Heart left ventricle (tissue), 16 donors: ENCODE measurements around the gene MORC1. TPM values are rescaled to one million over a fixed set of nuclear protein-coding genes. Genes with fewer than 3 reads are reported as not detected.
"Not testable (repeated sequence)": the region's sequence is repeated elsewhere in the genome, so short reads cannot be mapped to it uniquely, and the experiment has no call there.

ENCODE experiments used
- ATAC-seq, 4 donors: fragments of 200-7000 bp; cut with Tn5 transposase; one replicate each; pipeline ENCODE4 v1.9.1; 2020 to 2022; ENCODE audit warnings: moderate library complexity in 4 of 4, mild to moderate bottlenecking in 3 of 4, moderate number of reproducible peaks in 1 of 4
- DNase-seq, 5 donors: peaks; one replicate each; pipeline ENCODE4 v3.0.0-alpha.2; 2020
- H3K27ac ChIP-seq, 12 donors: fragments of 200-600 bp; sonication (generic) in 4 of 12; one replicate each; pipeline versions ENCODE4 v1.5.0 to v1.8.0; 2016 to 2022; ENCODE audit warnings: mild to moderate bottlenecking in 2 of 12
- H3K27me3 ChIP-seq, 9 donors: fragments of 200-600 bp; sonication (generic) in 2 of 9; one replicate each; pipeline versions ENCODE4 v1.5.1 to v1.8.0; 2016 to 2022; ENCODE audit warnings: mild to moderate bottlenecking in 3 of 9
- H3K36me3 ChIP-seq, 9 donors: fragments of 200-600 bp; sonication (generic) in 2 of 9; one replicate each; pipeline versions ENCODE4 v1.5.0 to v1.8.0; 2018 to 2022; ENCODE audit warnings: mild to moderate bottlenecking in 2 of 9
- H3K4me1 ChIP-seq, 12 donors: fragments of 200-600 bp; sonication (generic) in 4 of 12; one replicate each; pipeline versions ENCODE4 v1.5.0 to v1.8.0; 2016 to 2022; ENCODE audit warnings: mild to moderate bottlenecking in 3 of 12
- H3K4me3 ChIP-seq, 12 donors: fragments of 200-600 bp; sonication (generic) in 4 of 12; one replicate each; pipeline versions ENCODE4 v1.5.0 to v1.8.0; 2017 to 2022; ENCODE audit warnings: mild to moderate bottlenecking in 9 of 12, moderate library complexity in 4 of 12
- H3K9me3 ChIP-seq, 12 donors: fragments of 200-600 bp; sonication (generic) in 4 of 12; one replicate each; pipeline versions ENCODE4 v1.5.0 to v1.8.0; 2016 to 2022; ENCODE audit warnings: mild to moderate bottlenecking in 1 of 12
- CTCF ChIP-seq, 12 donors: fragments of 200-600 bp; sonication (generic) in 4 of 12; IDR thresholded peaks; one replicate each; pipeline versions ENCODE4 v1.5.0 to v1.8.0; 2018 to 2022; ENCODE audit warnings: antibody characterized with exemption in 12 of 12, mild to moderate bottlenecking in 5 of 12
- POLR2A ChIP-seq, 2 donors: fragments of 450-650 bp; IDR thresholded peaks; one replicate each; pipeline ENCODE4 v1.6.1; 2017; ENCODE audit warnings: antibody characterized with exemption in 2 of 2, mild to moderate bottlenecking in 2 of 2, moderate library complexity in 2 of 2
- WGBS, 4 donors: extraction: QIAGEN DNeasy Blood & Tissue Kit in 2 of 4; methylation state at CpG; one replicate each; pipeline versions ENCODE4 v1.1.5 to v1.1.7; 2013 to 2018; 5-methylcytosine and 5-hydroxymethylcytosine counted together
- intact Hi-C, 10 donors: fragments of 100-400 bp; cut with DNase I; formaldehyde crosslinking; loops; one replicate each; pipeline versions ENCODE4 v1.11.1 to v1.14.2; 2022
- polyA plus RNA-seq, 2 donors: library from polyadenylated mRNA; stranded (reverse); fragments of 200-250 nt; gene quantifications; one replicate each; pipeline ENCODE4 v1.2.3, GENCODE V29; 2013
- total RNA-seq, 9 donors: library from RNA; depleted of rRNA in 2 of 9; stranded (reverse); fragments of >200 nt in 2 of 9; fragmentation: NEBNext Ultra II Directional in 3 of 9; extraction: Animal tissue kit (Norgen Biotek cat#: 25700) in 3 of 9; gene quantifications; one replicate each; pipeline versions ENCODE4 v1.1.0 to v1.2.4, GENCODE V29; 2016 to 2023
- donor health status: ischemic (EF 13 %, LVEDD 7.1; RV severe dilation, severe dysfunction).
- donor health status: healthy with polysubstance abuse.
- donor health status: DM: no; HTN: yes; CAD: no.
- donor health status: DM: no; HTN: no; CAD: no.
- donor health status: ischemic (EF 25% LVEDD 6.9; RV normal size, moderate dysfunction).
- donor health status: ischemic (EF 25% LVEDD 5.7; RV mildly dilated, moderate dysfunction).
- donor health status: healthy.
- donor health status: DM: yes; HTN: yes; CAD: no.
- donor health status: ischemic (EF 35%, LVEDD 5.7; RV mildly dilated, moderate dysfunction).
- donor health status: nonischemic (EF 11% LVEDD 7.7; RV severe dilation, severe dysfunction).
- donor health status: DM: yes; HTN: yes; CAD: no.
- donor health status: PGD.
- donor health status: ischemic (EF 29% LVEDD 5.4; RV normal size, mild dysfunction).
- donor health status: nonischemic (EF 23%, LVEDD 6.1; RV moderate dilation, normal function).

Gene MORC1
- total and polyA plus RNA-seq, 11 donors, result not detected

GRCh38 chr3:109143646-109144045, 25.7 kb upstream of the MORC1 start:
- DNase-seq (no peak), ATAC-seq (no peak)
- no peak for TF ChIP-seq CTCF (IDR thresholded peaks at IDR 0.05)
- no peak for TF ChIP-seq POLR2A (IDR thresholded peaks at IDR 0.05)
- 82 to 92% (median 84%) methylated on average over 1 of the region's 1 CpG for WGBS, 4 donors
- no peaks in the 10 kb centered on the region for H3K36me3 ChIP-seq
- H3K4me1 ChIP-seq, result no peaks in the 10 kb centered on the region
- no peak overlapping the region for H3K27ac ChIP-seq
- peaks cover 0 to 6% (median 0%) of the 10 kb centered on the region in 12 donors for H3K9me3 ChIP-seq
- intact Hi-C loops, result no loop called here
- H3K27me3 ChIP-seq, result no peaks in the 10 kb centered on the region
- H3K4me3 ChIP-seq, result no peak overlapping the region

GRCh38 chr3:109140318-109140717, 22.4 kb upstream of the MORC1 start:
- Histone ChIP-seq H3K27ac (no peak overlapping the region), H3K4me1 (no peaks in the 10 kb centered on the region), H3K4me3 (no peak overlapping the region), H3K27me3 (no peaks in the 10 kb centered on the region), H3K36me3 (no peaks in the 10 kb centered on the region), H3K9me3 (no peaks in the 10 kb centered on the region)
- ATAC-seq (no peak), DNase-seq (no peak)
- WGBS, 4 donors, result 63 to 79% (median 72%) methylated on average over 4 of the region's 4 CpGs
- no peak for TF ChIP-seq CTCF (IDR thresholded peaks at IDR 0.05)
- no peak for TF ChIP-seq POLR2A (IDR thresholded peaks at IDR 0.05)
- intact Hi-C loops, result no loop called here

GRCh38 chr3:109137761-109138160, 19.8 kb upstream of the MORC1 start:
- intact Hi-C loops, result no loop called here
- WGBS, 4 donors, result 60 to 73% (median 70%) methylated on average over 2 of the region's 2 CpGs
- DNase-seq (no peak), ATAC-seq (no peak)
- Histone ChIP-seq H3K27ac (no peak overlapping the region), H3K4me3 (no peak overlapping the region), H3K4me1 (no peaks in the 10 kb centered on the region), H3K36me3 (no peaks in the 10 kb centered on the region), H3K9me3 (no peaks in the 10 kb centered on the region), H3K27me3 (no peaks in the 10 kb centered on the region)
- TF ChIP-seq POLR2A (IDR thresholded peaks at IDR 0.05) (no peak), CTCF (IDR thresholded peaks at IDR 0.05) (no peak)

GRCh38 chr3:109136523-109136922, 18.6 kb upstream of the MORC1 start, which contains the start of gene C3orf85:
TSS of gene C3orf85 (plus strand) at chr3:109136719. CDS start at chr3:109136848, 129 bp downstream.
- no peaks in the 10 kb centered on the region for H3K27me3 ChIP-seq
- ATAC-seq (no peak), DNase-seq (no peak)
- H3K36me3 ChIP-seq, result no peaks in the 10 kb centered on the region
- WGBS, 4 donors, result 85 to 88% (median 86%) methylated on average over 3 of the region's 3 CpGs
- TF ChIP-seq CTCF (IDR thresholded peaks at IDR 0.05) (no peak), POLR2A (IDR thresholded peaks at IDR 0.05) (no peak)
- intact Hi-C loops, result no loop called here
- no peak within 1 kb of the TSS for H3K4me3 ChIP-seq
- H3K4me1 ChIP-seq, result no peaks in the 10 kb centered on the region
- H3K9me3 ChIP-seq, result no peaks in the 10 kb centered on the region
- H3K27ac ChIP-seq, result no peak within 1 kb of the TSS

- H3K9me3 ChIP-seq, H3K4me3 ChIP-seq, H3K4me1 ChIP-seq, ATAC-seq, intact Hi-C loops, H3K27ac ChIP-seq, H3K36me3 ChIP-seq, DNase-seq, H3K27me3 ChIP-seq: not testable (repeated sequence)
- 87 to 94% (median 90%) methylated on average over 5 of the region's 5 CpGs for WGBS, 4 donors
These were observed 15.5 kb upstream of the MORC1 start for GRCh38 chr3:109133474-109133816.
